AG04450 (cell line): ENCODE data around the gene LYRM1. TPM values are rescaled to one million over a fixed set of nuclear protein-coding genes. Genes with fewer than 3 reads are reported as not detected.

Source experiments
- CTCF ChIA-PET: fragments of 300-600, 350-600 bp; formaldehyde crosslinking; extraction: SDS; loops from one replicate; lab custom pipeline; 2022; ENCODE audit warnings: antibody characterized with exemption, inconsistent platforms; lab: Charles Lee
- POLR2A ChIA-PET: fragments of 350-600 bp; formaldehyde crosslinking; extraction: SDS; loops from one replicate; lab custom pipeline; 2021; ENCODE audit warnings: antibody characterized with exemption, inconsistent platforms; lab: Yijun Ruan, JAX
- DNase-seq: peaks from one replicate; pipeline ENCODE4 v3.0.0-alpha.2; 2011; ENCODE audit warnings: low read depth, low spot score
- H3K27ac ChIP-seq: one replicate; pipeline ENCODE4 v1.5.1; 2012; ENCODE audit warnings: low read depth, low read length, control low read depth
- H3K27me3 ChIP-seq: one replicate; pipeline ENCODE4 v1.6.0; 2012; ENCODE audit warnings: low read length; ENCODE audit not compliant: control insufficient read depth, insufficient read depth
- H3K4me3 ChIP-seq: 2 replicates; pipeline ENCODE4 v1.5.1; 2011; ENCODE audit warnings: mild to moderate bottlenecking, low read depth, low read length, control low read depth
- H3K9me3 ChIP-seq: 2 replicates; pipeline ENCODE4 v1.5.1; 2012; ENCODE audit warnings: low read length; ENCODE audit not compliant: control insufficient read depth, insufficient read depth
- polyA plus RNA-seq: library from polyadenylated mRNA; depleted of rRNA; stranded (reverse); fragments of >200 nt; gene quantifications from 2 replicates; pipeline ENCODE4 v1.2.3, GENCODE V29; 2011
- TF ChIP-seq, protein P1 (sequence below): IDR thresholded peaks from 2 replicates; pipeline ENCODE4 v1.5.1; 2011; ENCODE audit warnings: low read depth, low read length, control low read depth, inconsistent platforms

LYRM1 gene
- polyA plus RNA-seq, 1 experiment, result 41.1 TPM

DNA sequence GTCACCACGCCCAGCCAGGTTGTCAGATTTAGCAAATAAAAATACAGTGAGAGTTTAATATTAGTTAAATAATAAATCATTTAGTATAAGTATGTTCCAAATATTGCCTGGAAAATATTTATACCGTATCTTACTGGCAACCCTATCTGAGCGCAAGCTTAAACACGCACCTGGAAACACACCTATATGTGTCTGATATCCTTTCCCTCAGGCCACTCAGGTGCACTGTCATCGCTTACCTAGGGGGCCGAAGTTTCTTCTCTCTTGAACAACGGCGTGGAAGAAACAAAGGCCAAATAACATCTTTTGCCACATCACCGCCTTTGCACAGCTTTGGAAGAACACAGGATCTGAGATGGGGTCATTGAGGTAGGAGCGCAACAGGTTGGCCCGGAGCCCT, 54.0 kb downstream of the LYRM1 start:
- TF ChIP-seq, protein P1, sequence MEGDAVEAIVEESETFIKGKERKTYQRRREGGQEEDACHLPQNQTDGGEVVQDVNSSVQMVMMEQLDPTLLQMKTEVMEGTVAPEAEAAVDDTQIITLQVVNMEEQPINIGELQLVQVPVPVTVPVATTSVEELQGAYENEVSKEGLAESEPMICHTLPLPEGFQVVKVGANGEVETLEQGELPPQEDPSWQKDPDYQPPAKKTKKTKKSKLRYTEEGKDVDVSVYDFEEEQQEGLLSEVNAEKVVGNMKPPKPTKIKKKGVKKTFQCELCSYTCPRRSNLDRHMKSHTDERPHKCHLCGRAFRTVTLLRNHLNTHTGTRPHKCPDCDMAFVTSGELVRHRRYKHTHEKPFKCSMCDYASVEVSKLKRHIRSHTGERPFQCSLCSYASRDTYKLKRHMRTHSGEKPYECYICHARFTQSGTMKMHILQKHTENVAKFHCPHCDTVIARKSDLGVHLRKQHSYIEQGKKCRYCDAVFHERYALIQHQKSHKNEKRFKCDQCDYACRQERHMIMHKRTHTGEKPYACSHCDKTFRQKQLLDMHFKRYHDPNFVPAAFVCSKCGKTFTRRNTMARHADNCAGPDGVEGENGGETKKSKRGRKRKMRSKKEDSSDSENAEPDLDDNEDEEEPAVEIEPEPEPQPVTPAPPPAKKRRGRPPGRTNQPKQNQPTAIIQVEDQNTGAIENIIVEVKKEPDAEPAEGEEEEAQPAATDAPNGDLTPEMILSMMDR, result no peak
- no peaks in the 10 kb centered on the region for H3K27me3 ChIP-seq
- no peaks in the 10 kb centered on the region for H3K9me3 ChIP-seq
- no peak overlapping the region for H3K27ac ChIP-seq
- no peak for DNase-seq
- POLR2A ChIA-PET, result no interaction called here
- CTCF ChIA-PET, result no interaction called here
- no peak overlapping the region for H3K4me3 ChIP-seq

DNA sequence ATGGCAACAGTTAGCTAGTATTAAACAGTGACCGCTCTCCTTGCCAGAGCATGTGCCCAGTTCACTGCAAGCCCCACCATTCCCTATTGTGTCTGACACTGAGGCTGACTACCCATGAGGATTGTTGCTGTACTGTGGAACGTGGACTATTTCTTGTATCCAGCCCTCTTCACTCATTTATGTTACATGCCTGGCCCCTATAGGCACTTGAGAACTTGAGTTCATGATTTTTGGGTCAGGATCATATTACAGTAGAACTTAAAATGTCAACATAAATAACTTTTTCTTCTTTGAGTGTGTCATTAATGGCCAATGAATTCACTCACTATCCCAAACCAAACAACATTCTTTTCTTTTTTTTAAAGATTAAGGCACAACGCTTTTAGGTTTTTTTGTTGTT, 55.7 kb downstream of the LYRM1 start:
- TF ChIP-seq, protein P1, result no peak
- ChIA-PET CTCF (interaction anchor here (1.4 kb wide), 1 partner anchor 107 kb away, joined by 3 read pairs; no protein-coding TSS in a partner anchor), POLR2A (no interaction called here)
- H3K9me3 ChIP-seq, result no peaks in the 10 kb centered on the region
- H3K27ac ChIP-seq, result no peak overlapping the region
- peaks cover 3% of the 10 kb centered on the region for H3K27me3 ChIP-seq
- H3K4me3 ChIP-seq, result no peak overlapping the region
- DNase-seq, result no peak

DNA sequence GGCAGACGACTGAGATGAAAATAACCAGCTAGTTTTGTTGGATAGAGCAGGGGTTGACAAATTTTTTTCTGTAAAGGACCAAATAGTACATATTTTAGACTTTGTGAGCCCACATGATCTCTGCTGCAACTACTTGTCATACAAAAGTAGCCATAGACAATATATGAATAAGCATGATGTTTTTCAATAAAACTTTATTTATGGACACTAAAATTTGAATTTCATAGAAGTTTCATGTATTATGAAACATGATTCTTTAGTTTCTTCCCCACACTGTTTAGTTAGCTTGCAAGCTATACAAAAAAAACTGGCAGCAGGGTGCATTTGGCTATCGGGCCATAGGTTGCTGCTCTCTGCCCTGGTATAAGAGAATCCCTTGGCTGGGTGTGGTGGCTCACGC, 56.6 kb downstream of the LYRM1 start:
- Histone ChIP-seq H3K4me3 (no peak overlapping the region), H3K27ac (no peak overlapping the region), H3K9me3 (no peaks in the 10 kb centered on the region), H3K27me3 (peaks cover 3% of the 10 kb centered on the region)
- ChIA-PET CTCF (interaction anchor here (0.7 to 1.4 kb wide), 2 partner anchors 44 to 107 kb away, joined by 3 read pairs; no protein-coding TSS in a partner anchor), POLR2A (no interaction called here)
- TF ChIP-seq, protein P1, result no peak
- DNase-seq, result no peak

DNA sequence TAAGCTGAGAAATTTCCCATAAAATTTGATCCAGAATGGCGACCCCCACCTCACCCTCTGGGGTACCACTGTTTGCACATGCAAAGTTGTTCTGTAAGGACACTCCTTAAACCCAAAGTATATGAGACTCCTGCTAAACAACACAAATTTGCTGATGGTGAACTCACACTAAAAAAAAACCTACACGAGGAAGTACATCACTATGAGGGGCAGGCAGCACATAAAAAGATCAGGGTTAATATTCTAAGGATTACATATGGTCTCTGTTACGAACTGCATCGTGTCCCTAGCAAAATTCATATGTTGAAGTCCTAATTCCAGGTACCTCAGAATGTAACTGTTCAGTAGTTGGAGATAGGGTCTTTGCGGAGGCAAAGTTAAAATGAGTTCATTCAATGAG, 60.3 kb downstream of the LYRM1 start:
- Histone ChIP-seq H3K27ac (no peak overlapping the region), H3K4me3 (no peak overlapping the region), H3K27me3 (peaks cover 3% of the 10 kb centered on the region), H3K9me3 (peaks cover 3% of the 10 kb centered on the region)
- TF ChIP-seq, protein P1, result no peak
- ChIA-PET POLR2A (no interaction called here), CTCF (no interaction called here)
- no peak for DNase-seq

DNA sequence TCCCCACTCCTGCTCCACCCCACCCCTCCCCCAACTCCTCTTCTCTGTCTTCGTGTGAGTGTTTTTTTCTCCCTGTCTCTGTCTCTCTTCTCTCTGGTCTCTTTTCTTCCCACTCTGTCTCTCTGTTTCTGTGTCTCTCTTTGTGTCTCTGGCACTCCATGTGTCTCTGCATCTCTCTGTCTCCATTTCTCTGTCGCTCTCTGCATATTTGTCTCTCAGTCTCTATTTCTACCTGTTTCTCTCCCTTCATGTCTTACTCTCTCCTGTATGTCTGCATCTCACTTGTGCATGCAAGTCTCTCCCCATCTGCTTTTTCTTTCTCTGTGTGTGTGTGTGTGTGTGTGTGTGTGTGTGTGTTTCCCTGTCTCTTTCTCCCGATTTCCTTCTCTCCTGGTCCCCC, 68.2 kb downstream of the LYRM1 start:
- DNase-seq, result no peak
- ChIA-PET CTCF (no interaction called here), POLR2A (no interaction called here)
- peaks cover 3% of the 10 kb centered on the region for H3K9me3 ChIP-seq
- TF ChIP-seq, protein P1, result no peak
- no peak overlapping the region for H3K4me3 ChIP-seq
- H3K27ac ChIP-seq, result no peak overlapping the region
- peaks cover 4% of the 10 kb centered on the region for H3K27me3 ChIP-seq
